GM23338 (cell line): Measurements from ENCODE around the gene NOSTRIN. TPM values are rescaled to one million over a fixed set of nuclear protein-coding genes. Genes with fewer than 3 reads are reported as not detected.

Experiments
- ATAC-seq: fragments of 200-7000 bp; cut with Tn5 transposase; 3 replicates; pipeline ENCODE4 v1.9.1; 2020
- DNase-seq: peaks from one replicate; pipeline ENCODE4 v3.0.0-alpha.2; 2015; ENCODE audit warnings: low spot score
- H2AFZ ChIP-seq: fragments of 200-600 bp; sonication (generic); 2 replicates; pipeline ENCODE4 v1.8.0; 2016; ENCODE audit warnings: antibody characterized with exemption, mild to moderate bottlenecking, moderate library complexity
- H3F3A ChIP-seq: fragments of 200-600 bp; sonication (generic); replicated peaks from 2 replicates; pipeline ENCODE4 v1.8.0; 2017; ENCODE audit warnings: antibody characterized with exemption, mixed run types, low read depth
- H3K27ac ChIP-seq: fragments of 200-600 bp; sonication (generic); 2 replicates; pipeline ENCODE4 v1.6.1; 2016; ENCODE audit warnings: low read depth
- H3K27me3 ChIP-seq: fragments of 200-600 bp; sonication (generic); 2 replicates; pipeline ENCODE4 v1.8.0; 2016; ENCODE audit warnings: mild to moderate bottlenecking, mixed run types, moderate library complexity; ENCODE audit not compliant: insufficient read depth
- H3K36me3 ChIP-seq: fragments of 200-600 bp; sonication (generic); 2 replicates; pipeline ENCODE4 v1.8.0; 2016; ENCODE audit warnings: mild to moderate bottlenecking; ENCODE audit not compliant: insufficient read depth
- H3K4me1 ChIP-seq: fragments of 200-600 bp; sonication (generic); 2 replicates; pipeline ENCODE4 v1.8.0; 2016; ENCODE audit warnings: mild to moderate bottlenecking, moderate library complexity; ENCODE audit not compliant: insufficient read depth
- H3K4me2 ChIP-seq: fragments of 200-600 bp; sonication (generic); 2 replicates; pipeline ENCODE4 v1.7.1; 2017; ENCODE audit warnings: mixed run types
- H3K4me3 ChIP-seq: fragments of 200-600 bp; sonication (generic); 2 replicates; pipeline ENCODE4 v1.6.1; 2016; ENCODE audit warnings: mixed run types
- H3K79me2 ChIP-seq: fragments of 200-600 bp; sonication (generic); replicated peaks from 2 replicates; pipeline ENCODE4 v1.8.0; 2017; ENCODE audit warnings: mild to moderate bottlenecking; ENCODE audit not compliant: insufficient read depth
- H3K9me2 ChIP-seq: fragments of 200-600 bp; sonication (generic); 2 replicates; pipeline ENCODE4 v1.8.0; 2017; ENCODE audit not compliant: insufficient read depth
- H4K20me1 ChIP-seq: fragments of 200-600 bp; sonication (generic); replicated peaks from 2 replicates; pipeline ENCODE4 v1.8.0; 2017; ENCODE audit warnings: mild to moderate bottlenecking; ENCODE audit not compliant: insufficient read depth
- H3K27ac Mint-ChIP-seq: 2 replicates; pipeline ENCODE4 v1.8.0; 2020; ENCODE audit warnings: inconsistent platforms, mild to moderate bottlenecking, moderate library complexity, mixed read lengths
- H3K27me3 Mint-ChIP-seq: 3 replicates; pipeline ENCODE4 v1.8.0; 2022; ENCODE audit warnings: low read depth, mild to moderate bottlenecking, moderate library complexity, mixed read lengths, inconsistent platforms; ENCODE audit not compliant: insufficient read depth, poor library complexity
- H3K36me3 Mint-ChIP-seq: 3 replicates; pipeline ENCODE4 v1.8.0; 2021; ENCODE audit warnings: low read depth, mild to moderate bottlenecking, inconsistent platforms, moderate library complexity, mixed read lengths
- H3K4me1 Mint-ChIP-seq: 3 replicates; pipeline ENCODE4 v1.8.0; 2020; ENCODE audit warnings: mild to moderate bottlenecking, inconsistent platforms, mixed read lengths
- H3K4me3 Mint-ChIP-seq: 3 replicates; pipeline ENCODE4 v1.8.0; 2021; ENCODE audit warnings: moderate library complexity, mild to moderate bottlenecking, inconsistent platforms, mixed read lengths
- H3K9me3 Mint-ChIP-seq: 3 replicates; pipeline ENCODE4 v1.8.0; 2020; ENCODE audit warnings: moderate library complexity, mild to moderate bottlenecking, inconsistent platforms, mixed read lengths
- CREB1 ChIP-seq: fragments of 250-450 bp; sonication (Bioruptor Pico); IDR thresholded peaks from 2 replicates; pipeline ENCODE4 v1.5.0; 2020; ENCODE audit warnings: low read depth, mild to moderate bottlenecking, moderate library complexity
- EZH2 ChIP-seq: fragments of 200-600 bp; sonication (generic); IDR thresholded peaks from one replicate; pipeline ENCODE4 v1.8.0; 2017; ENCODE audit warnings: antibody characterized with exemption, mild to moderate bottlenecking, low read depth; ENCODE audit not compliant: unreplicated experiment
- EZH2phosphoT487 ChIP-seq: fragments of 200-600 bp; sonication (generic); IDR thresholded peaks from one replicate; pipeline ENCODE4 v1.8.1; 2018; ENCODE audit warnings: antibody characterized with exemption; ENCODE audit not compliant: unreplicated experiment
- JUNB ChIP-seq: IDR thresholded peaks from one replicate; pipeline ENCODE4 v1.6.1; 2016; ENCODE audit warnings: antibody characterized with exemption; ENCODE audit not compliant: unreplicated experiment
- NANOG ChIP-seq: IDR thresholded peaks from 2 replicates; pipeline ENCODE4 v1.6.1; 2016; ENCODE audit warnings: antibody characterized with exemption, borderline replicate concordance
- POLR2AphosphoS5 ChIP-seq: IDR thresholded peaks from 2 replicates; pipeline ENCODE4 v1.6.1; 2016; ENCODE audit warnings: antibody characterized with exemption, low read depth
- STAT1 ChIP-seq: IDR thresholded peaks from one replicate; pipeline ENCODE4 v1.6.1; 2016; ENCODE audit warnings: antibody characterized with exemption; ENCODE audit not compliant: unreplicated experiment
- ZNF114 ChIP-seq: fragments of 250-450 bp; sonication (Bioruptor Pico); IDR thresholded peaks from 2 replicates; pipeline ENCODE4 v1.5.0; 2020; ENCODE audit warnings: mild to moderate bottlenecking, moderate library complexity
- ZNF331 ChIP-seq: fragments of 250-450 bp; sonication (Bioruptor Pico); IDR thresholded peaks from 2 replicates; pipeline ENCODE4 v1.5.0; 2020; ENCODE audit warnings: low read depth, mild to moderate bottlenecking, moderate library complexity
- polyA plus RNA-seq: library from polyadenylated mRNA; unstranded; fragments of >200 nt; fragmentation: Nextera tagmentation; extraction: Ambion mirVana; gene quantifications from 2 replicates; pipeline ENCODE4 v1.2.1, GENCODE V29; 2016
- total RNA-seq: library from RNA; depleted of rRNA; stranded (reverse); fragments of >200 nt; shearing (Covaris generic); gene quantifications from 2 replicates; pipeline ENCODE4 v1.2.3, GENCODE V29; 2014
- TF ChIP-seq, protein P1 (sequence below): fragments of 250-450 bp; sonication (Bioruptor Pico); IDR thresholded peaks from 2 replicates; pipeline ENCODE4 v1.5.0; 2020; ENCODE audit warnings: mild to moderate bottlenecking, moderate library complexity
- TF ChIP-seq, protein P2 (sequence below): IDR thresholded peaks from 2 replicates; pipeline ENCODE4 v1.6.1; 2016; ENCODE audit warnings: antibody characterized with exemption
- TF ChIP-seq, protein P3 (sequence below): IDR thresholded peaks from one replicate; pipeline ENCODE4 v1.6.1; 2018; ENCODE audit warnings: antibody characterized with exemption; ENCODE audit not compliant: unreplicated experiment
- TF ChIP-seq, protein P4 (sequence below), 2 experiments: fragments of 200-600 bp in 1 of 2; sonication (generic) in 1 of 2; conservative IDR thresholded peaks; 2 replicates each; pipeline versions ENCODE4 v1.5.1 to v1.6.1; 2016 to 2017; ENCODE audit warnings: antibody characterized with exemption in 2 of 2, low read depth in 2 of 2, mild to moderate bottlenecking in 2 of 2, moderate library complexity in 1 of 2

NOSTRIN gene
- total and polyA plus RNA-seq, 2 experiments from 2014 or later = 1.8 TPM; not detected in 1

DNA sequence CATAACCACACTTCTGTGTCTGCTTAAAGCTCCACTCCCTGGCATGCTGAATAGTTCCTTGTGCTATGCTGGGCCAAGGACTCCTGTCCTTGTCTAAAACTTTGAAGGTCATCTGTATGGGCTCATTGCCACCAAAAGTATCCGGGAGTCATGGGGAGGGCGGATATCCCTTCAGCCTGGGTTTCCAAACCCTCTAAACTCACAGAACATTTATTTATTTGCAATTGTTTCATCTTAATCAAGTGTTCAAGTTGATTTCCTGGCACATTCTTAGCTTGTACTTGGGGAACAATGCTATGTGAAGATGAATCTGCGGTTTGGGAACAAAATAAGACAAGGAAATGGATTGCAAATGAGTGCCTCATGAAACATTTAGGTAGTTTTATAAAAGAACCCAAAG, 1.8 kb downstream of the NOSTRIN start (continued):
- TF ChIP-seq, protein P1, sequence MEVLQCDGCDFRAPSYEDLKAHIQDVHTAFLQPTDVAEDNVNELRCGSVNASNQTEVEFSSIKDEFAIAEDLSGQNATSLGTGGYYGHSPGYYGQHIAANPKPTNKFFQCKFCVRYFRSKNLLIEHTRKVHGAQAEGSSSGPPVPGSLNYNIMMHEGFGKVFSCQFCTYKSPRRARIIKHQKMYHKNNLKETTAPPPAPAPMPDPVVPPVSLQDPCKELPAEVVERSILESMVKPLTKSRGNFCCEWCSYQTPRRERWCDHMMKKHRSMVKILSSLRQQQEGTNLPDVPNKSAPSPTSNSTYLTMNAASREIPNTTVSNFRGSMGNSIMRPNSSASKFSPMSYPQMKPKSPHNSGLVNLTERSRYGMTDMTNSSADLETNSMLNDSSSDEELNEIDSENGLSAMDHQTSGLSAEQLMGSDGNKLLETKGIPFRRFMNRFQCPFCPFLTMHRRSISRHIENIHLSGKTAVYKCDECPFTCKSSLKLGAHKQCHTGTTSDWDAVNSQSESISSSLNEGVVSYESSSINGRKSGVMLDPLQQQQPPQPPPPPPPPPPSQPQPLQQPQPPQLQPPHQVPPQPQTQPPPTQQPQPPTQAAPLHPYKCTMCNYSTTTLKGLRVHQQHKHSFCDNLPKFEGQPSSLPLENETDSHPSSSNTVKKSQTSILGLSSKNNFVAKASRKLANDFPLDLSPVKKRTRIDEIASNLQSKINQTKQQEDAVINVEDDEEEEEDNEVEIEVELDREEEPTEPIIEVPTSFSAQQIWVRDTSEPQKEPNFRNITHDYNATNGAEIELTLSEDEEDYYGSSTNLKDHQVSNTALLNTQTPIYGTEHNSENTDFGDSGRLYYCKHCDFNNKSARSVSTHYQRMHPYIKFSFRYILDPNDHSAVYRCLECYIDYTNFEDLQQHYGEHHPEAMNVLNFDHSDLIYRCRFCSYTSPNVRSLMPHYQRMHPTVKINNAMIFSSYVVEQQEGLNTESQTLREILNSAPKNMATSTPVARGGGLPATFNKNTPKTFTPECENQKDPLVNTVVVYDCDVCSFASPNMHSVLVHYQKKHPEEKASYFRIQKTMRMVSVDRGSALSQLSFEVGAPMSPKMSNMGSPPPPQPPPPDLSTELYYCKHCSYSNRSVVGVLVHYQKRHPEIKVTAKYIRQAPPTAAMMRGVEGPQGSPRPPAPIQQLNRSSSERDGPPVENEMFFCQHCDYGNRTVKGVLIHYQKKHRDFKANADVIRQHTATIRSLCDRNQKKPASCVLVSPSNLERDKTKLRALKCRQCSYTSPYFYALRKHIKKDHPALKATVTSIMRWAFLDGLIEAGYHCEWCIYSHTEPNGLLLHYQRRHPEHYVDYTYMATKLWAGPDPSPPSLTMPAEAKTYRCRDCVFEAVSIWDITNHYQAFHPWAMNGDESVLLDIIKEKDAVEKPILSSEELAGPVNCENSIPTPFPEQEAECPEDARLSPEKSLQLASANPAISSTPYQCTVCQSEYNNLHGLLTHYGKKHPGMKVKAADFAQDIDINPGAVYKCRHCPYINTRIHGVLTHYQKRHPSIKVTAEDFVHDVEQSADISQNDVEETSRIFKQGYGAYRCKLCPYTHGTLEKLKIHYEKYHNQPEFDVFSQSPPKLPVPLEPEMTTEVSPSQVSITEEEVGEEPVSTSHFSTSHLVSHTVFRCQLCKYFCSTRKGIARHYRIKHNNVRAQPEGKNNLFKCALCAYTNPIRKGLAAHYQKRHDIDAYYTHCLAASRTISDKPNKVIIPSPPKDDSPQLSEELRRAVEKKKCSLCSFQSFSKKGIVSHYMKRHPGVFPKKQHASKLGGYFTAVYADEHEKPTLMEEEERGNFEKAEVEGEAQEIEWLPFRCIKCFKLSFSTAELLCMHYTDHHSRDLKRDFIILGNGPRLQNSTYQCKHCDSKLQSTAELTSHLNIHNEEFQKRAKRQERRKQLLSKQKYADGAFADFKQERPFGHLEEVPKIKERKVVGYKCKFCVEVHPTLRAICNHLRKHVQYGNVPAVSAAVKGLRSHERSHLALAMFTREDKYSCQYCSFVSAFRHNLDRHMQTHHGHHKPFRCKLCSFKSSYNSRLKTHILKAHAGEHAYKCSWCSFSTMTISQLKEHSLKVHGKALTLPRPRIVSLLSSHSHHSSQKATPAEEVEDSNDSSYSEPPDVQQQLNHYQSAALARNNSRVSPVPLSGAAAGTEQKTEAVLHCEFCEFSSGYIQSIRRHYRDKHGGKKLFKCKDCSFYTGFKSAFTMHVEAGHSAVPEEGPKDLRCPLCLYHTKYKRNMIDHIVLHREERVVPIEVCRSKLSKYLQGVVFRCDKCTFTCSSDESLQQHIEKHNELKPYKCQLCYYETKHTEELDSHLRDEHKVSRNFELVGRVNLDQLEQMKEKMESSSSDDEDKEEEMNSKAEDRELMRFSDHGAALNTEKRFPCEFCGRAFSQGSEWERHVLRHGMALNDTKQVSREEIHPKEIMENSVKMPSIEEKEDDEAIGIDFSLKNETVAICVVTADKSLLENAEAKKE (CRISPR knock-in tag) = no peak
- no peak for TF ChIP-seq EZH2

DNA sequence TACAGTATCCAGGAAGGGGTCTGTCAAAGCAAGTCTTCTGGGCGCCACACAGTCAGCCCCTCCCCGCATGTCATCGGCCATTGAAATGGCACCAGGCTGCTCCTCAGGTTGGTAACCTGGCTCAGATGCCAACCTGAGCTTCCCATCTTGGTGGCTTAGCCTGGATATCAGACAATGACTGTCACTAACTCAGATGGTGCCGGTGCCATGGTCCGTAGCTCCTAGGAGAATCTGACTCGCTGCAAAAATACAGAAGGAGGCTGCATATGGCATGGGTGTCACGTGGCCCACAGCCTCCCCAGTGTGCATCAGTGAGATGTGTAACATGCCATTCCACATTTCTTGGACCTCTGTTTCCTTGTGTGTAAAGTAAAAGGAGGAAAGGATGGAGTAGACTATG, 3.2 kb downstream of the NOSTRIN start:
- Mint-ChIP-seq H3K4me3 (no peak overlapping the region), H3K27ac (no peak overlapping the region), H3K4me1 (peaks cover 29% of the 10 kb centered on the region), H3K36me3 (no peaks in the 10 kb centered on the region), H3K9me3 (no peaks in the 10 kb centered on the region), H3K27me3 (no peaks in the 10 kb centered on the region)
- H3K27ac ChIP-seq = no peak overlapping the region
- H2AFZ ChIP-seq = no peak overlapping the region
- H3K4me1 ChIP-seq = peaks cover 32% of the 10 kb centered on the region
- ATAC-seq (no peak), DNase-seq (no peak)
- no peaks in the 10 kb centered on the region for H3K79me2 ChIP-seq
- no peak overlapping the region for H3K4me2 ChIP-seq
- no peaks in the 10 kb centered on the region for H3K27me3 ChIP-seq
- H3K36me3 ChIP-seq = no peaks in the 10 kb centered on the region
- no peaks in the 10 kb centered on the region for H3F3A ChIP-seq
- no peak overlapping the region for H3K4me3 ChIP-seq
- no peaks in the 10 kb centered on the region for H4K20me1 ChIP-seq
- H3K9me2 ChIP-seq = no peaks in the 10 kb centered on the region; the same call in 1 of the 2 replicates
- TF ChIP-seq, protein P2, sequence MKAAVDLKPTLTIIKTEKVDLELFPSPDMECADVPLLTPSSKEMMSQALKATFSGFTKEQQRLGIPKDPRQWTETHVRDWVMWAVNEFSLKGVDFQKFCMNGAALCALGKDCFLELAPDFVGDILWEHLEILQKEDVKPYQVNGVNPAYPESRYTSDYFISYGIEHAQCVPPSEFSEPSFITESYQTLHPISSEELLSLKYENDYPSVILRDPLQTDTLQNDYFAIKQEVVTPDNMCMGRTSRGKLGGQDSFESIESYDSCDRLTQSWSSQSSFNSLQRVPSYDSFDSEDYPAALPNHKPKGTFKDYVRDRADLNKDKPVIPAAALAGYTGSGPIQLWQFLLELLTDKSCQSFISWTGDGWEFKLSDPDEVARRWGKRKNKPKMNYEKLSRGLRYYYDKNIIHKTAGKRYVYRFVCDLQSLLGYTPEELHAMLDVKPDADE = no peak
- TF ChIP-seq EZH2 = no peak
- TF ChIP-seq ZNF114 = no peak
- TF ChIP-seq NANOG = no peak
- no peak for TF ChIP-seq POLR2AphosphoS5
- TF ChIP-seq, protein P3, sequence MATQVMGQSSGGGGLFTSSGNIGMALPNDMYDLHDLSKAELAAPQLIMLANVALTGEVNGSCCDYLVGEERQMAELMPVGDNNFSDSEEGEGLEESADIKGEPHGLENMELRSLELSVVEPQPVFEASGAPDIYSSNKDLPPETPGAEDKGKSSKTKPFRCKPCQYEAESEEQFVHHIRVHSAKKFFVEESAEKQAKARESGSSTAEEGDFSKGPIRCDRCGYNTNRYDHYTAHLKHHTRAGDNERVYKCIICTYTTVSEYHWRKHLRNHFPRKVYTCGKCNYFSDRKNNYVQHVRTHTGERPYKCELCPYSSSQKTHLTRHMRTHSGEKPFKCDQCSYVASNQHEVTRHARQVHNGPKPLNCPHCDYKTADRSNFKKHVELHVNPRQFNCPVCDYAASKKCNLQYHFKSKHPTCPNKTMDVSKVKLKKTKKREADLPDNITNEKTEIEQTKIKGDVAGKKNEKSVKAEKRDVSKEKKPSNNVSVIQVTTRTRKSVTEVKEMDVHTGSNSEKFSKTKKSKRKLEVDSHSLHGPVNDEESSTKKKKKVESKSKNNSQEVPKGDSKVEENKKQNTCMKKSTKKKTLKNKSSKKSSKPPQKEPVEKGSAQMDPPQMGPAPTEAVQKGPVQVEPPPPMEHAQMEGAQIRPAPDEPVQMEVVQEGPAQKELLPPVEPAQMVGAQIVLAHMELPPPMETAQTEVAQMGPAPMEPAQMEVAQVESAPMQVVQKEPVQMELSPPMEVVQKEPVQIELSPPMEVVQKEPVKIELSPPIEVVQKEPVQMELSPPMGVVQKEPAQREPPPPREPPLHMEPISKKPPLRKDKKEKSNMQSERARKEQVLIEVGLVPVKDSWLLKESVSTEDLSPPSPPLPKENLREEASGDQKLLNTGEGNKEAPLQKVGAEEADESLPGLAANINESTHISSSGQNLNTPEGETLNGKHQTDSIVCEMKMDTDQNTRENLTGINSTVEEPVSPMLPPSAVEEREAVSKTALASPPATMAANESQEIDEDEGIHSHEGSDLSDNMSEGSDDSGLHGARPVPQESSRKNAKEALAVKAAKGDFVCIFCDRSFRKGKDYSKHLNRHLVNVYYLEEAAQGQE = no peak
- no peak for TF ChIP-seq CREB1 (CRISPR knock-in tag)
- TF ChIP-seq EZH2phosphoT487 = no peak
- no peak for TF ChIP-seq JUNB
- TF ChIP-seq STAT1 = no peak
- TF ChIP-seq, protein P4, sequence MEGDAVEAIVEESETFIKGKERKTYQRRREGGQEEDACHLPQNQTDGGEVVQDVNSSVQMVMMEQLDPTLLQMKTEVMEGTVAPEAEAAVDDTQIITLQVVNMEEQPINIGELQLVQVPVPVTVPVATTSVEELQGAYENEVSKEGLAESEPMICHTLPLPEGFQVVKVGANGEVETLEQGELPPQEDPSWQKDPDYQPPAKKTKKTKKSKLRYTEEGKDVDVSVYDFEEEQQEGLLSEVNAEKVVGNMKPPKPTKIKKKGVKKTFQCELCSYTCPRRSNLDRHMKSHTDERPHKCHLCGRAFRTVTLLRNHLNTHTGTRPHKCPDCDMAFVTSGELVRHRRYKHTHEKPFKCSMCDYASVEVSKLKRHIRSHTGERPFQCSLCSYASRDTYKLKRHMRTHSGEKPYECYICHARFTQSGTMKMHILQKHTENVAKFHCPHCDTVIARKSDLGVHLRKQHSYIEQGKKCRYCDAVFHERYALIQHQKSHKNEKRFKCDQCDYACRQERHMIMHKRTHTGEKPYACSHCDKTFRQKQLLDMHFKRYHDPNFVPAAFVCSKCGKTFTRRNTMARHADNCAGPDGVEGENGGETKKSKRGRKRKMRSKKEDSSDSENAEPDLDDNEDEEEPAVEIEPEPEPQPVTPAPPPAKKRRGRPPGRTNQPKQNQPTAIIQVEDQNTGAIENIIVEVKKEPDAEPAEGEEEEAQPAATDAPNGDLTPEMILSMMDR (conservative IDR thresholded peaks at IDR 0.05; ENCODE audit: low read depth in 2 of 2) = no peak
- TF ChIP-seq ZNF331 (CRISPR knock-in tag) = no peak
